ENCODE measurements around the gene OLR1. TPM values are rescaled to one million over a fixed set of nuclear protein-coding genes. Genes with fewer than 3 reads are reported as not detected.
"Not testable (repeated sequence)": the region's sequence is repeated elsewhere in the genome, so short reads cannot be mapped to it uniquely, and the experiment has no call there.

OLR1 gene
- total RNA-seq, 1 experiment from 2014 or later = not detected

GRCh38 chr12:10197879-10198278 lies 25.9 kb upstream of the OLR1 start:
- no peak for DNase-seq (ENCODE audit: low read depth, low spot score)

GRCh38 chr12:10196210-10196609 lies 24.3 kb upstream of the OLR1 start:
- no peak for DNase-seq (ENCODE audit: low read depth, low spot score)
- in situ Hi-C loops (cut with HindIII; ENCODE audit: low pct_unique_long_range_greater_than_20kb, low sequenced_read_pairs) = no loop called here

More at GRCh38 chr12:10197879-10198278, 25.9 kb upstream of the OLR1 start:
- in situ Hi-C loops (cut with HindIII; ENCODE audit: low pct_unique_long_range_greater_than_20kb, low sequenced_read_pairs) = no loop called here

- DNase-seq (ENCODE audit: low read depth, low spot score) = no peak
- in situ Hi-C loops (cut with HindIII; ENCODE audit: low pct_unique_long_range_greater_than_20kb, low sequenced_read_pairs) = no loop called here
These were observed 22.3 kb upstream of the OLR1 start for GRCh38 chr12:10194160-10194670.

GRCh38 chr12:10191865-10192264 lies 19.9 kb upstream of the OLR1 start:
- no peak for DNase-seq (ENCODE audit: low read depth, low spot score)
- in situ Hi-C loops (cut with HindIII; ENCODE audit: low pct_unique_long_range_greater_than_20kb, low sequenced_read_pairs) = no loop called here

GRCh38 chr12:10190558-10191388 lies 18.8 kb upstream of the OLR1 start:
- in situ Hi-C loops (cut with HindIII; ENCODE audit: low pct_unique_long_range_greater_than_20kb, low sequenced_read_pairs) = no loop called here
- DNase-seq (ENCODE audit: low read depth, low spot score) = peak; percentile 85

- DNase-seq (ENCODE audit: low read depth, low spot score) = no peak
- in situ Hi-C loops (cut with HindIII; ENCODE audit: low pct_unique_long_range_greater_than_20kb, low sequenced_read_pairs) = no loop called here
These were observed 17.7 kb upstream of the OLR1 start for GRCh38 chr12:10189653-10190052.

- in situ Hi-C loops (cut with HindIII; ENCODE audit: low pct_unique_long_range_greater_than_20kb, low sequenced_read_pairs); DNase-seq (ENCODE audit: low read depth, low spot score): not testable (repeated sequence)
These were observed 15.0 kb upstream of the OLR1 start for GRCh38 chr12:10186958-10187357.

- DNase-seq (ENCODE audit: low read depth, low spot score) = no peak
- in situ Hi-C loops (cut with HindIII; ENCODE audit: low pct_unique_long_range_greater_than_20kb, low sequenced_read_pairs) = no loop called here
These were observed 14.4 kb upstream of the OLR1 start for GRCh38 chr12:10186299-10186698.

GRCh38 chr12:10184261-10184843 lies 12.4 kb upstream of the OLR1 start:
- in situ Hi-C loops (cut with HindIII; ENCODE audit: low pct_unique_long_range_greater_than_20kb, low sequenced_read_pairs) = no loop called here
- no peak for DNase-seq (ENCODE audit: low read depth, low spot score)

- DNase-seq (ENCODE audit: low read depth, low spot score) = no peak
- in situ Hi-C loops (cut with HindIII; ENCODE audit: low pct_unique_long_range_greater_than_20kb, low sequenced_read_pairs) = no loop called here
These were observed 10.6 kb upstream of the OLR1 start for GRCh38 chr12:10182354-10183049.

GRCh38 chr12:10179776-10180181 lies 7.8 kb upstream of the OLR1 start:
- in situ Hi-C loops (cut with HindIII; ENCODE audit: low pct_unique_long_range_greater_than_20kb, low sequenced_read_pairs) = no loop called here
- no peak for DNase-seq (ENCODE audit: low read depth, low spot score)

- in situ Hi-C loops (cut with HindIII; ENCODE audit: low pct_unique_long_range_greater_than_20kb, low sequenced_read_pairs) = no loop called here
- no peak for DNase-seq (ENCODE audit: low read depth, low spot score)
These were observed 6.9 kb upstream of the OLR1 start, which contains the start of gene TMEM52B for GRCh38 chr12:10178821-10179220. TMEM52B (plus strand) TSS chr12:10179032; CDS start chr12:10179575, 543 bp downstream.

GRCh38 chr12:10175846-10176636 lies 4.1 kb upstream of the OLR1 start:
- in situ Hi-C loops (cut with HindIII; ENCODE audit: low pct_unique_long_range_greater_than_20kb, low sequenced_read_pairs) = no loop called here
- DNase-seq (ENCODE audit: low read depth, low spot score) = no peak

- DNase-seq (ENCODE audit: low read depth, low spot score) = no peak
- in situ Hi-C loops (cut with HindIII; ENCODE audit: low pct_unique_long_range_greater_than_20kb, low sequenced_read_pairs) = no loop called here
These were observed 3.2 kb upstream of the OLR1 start for GRCh38 chr12:10174986-10175614.

GRCh38 chr12:10170216-10170615 lies 1.7 kb downstream of the OLR1 start:
- in situ Hi-C loops (cut with HindIII; ENCODE audit: low pct_unique_long_range_greater_than_20kb, low sequenced_read_pairs) = no loop called here
- DNase-seq (ENCODE audit: low read depth, low spot score) = no peak

- DNase-seq (ENCODE audit: low read depth, low spot score) = no peak
- in situ Hi-C loops (cut with HindIII; ENCODE audit: low pct_unique_long_range_greater_than_20kb, low sequenced_read_pairs) = no loop called here
These were observed 2.8 kb downstream of the OLR1 start for GRCh38 chr12:10169104-10169503.

- DNase-seq (ENCODE audit: low read depth, low spot score) = no peak
- in situ Hi-C loops (cut with HindIII; ENCODE audit: low pct_unique_long_range_greater_than_20kb, low sequenced_read_pairs) = no loop called here
These were observed 4.3 kb downstream of the OLR1 start for GRCh38 chr12:10167599-10167998.

Measured in SK-MEL-5 (cell line).